ENCODE data around the gene BMPR1A. TPM values are rescaled to one million over a fixed set of nuclear protein-coding genes. Genes with fewer than 3 reads are reported as not detected.
A peak's percentile ranks its signal among the peaks of the same experiment; 100 is the strongest.

The BMPR1A gene
- total RNA-seq, 1 experiment from 2014 or later, result 94.3 TPM

DNA sequence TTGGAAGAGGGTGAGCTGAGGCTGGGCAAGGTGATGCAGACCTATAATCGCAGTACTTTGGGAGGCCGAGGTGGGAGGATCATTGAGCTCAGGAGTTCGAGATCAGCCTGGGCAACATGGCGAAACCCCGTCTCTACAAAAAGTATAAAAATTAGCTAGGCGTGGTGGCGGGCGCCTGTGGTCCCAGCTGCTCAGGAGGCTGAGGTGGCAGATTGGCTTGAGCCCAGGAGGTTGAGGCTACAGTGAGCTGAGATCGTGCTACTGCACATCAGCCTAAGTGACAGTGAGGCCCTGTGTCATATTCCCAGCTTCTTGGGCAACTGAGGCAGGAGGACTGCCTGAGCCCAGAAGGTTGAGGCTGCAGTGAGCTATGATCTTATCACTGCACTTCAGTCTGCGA, 13.6 kb downstream of the BMPR1A start:
- no TSS peak for BruUV-seq (replicated peaks)
- POLR2A ChIA-PET, result interaction anchor here (0.5 to 0.6 kb wide), 2 partner anchors 34 to 62 kb away, joined by 3 to 9 read pairs; no protein-coding TSS in a partner anchor
- no peaks in the 10 kb centered on the region for H3K27me3 ChIP-seq (ENCODE audit: control insufficient read depth, insufficient read depth, low read length)

DNA sequence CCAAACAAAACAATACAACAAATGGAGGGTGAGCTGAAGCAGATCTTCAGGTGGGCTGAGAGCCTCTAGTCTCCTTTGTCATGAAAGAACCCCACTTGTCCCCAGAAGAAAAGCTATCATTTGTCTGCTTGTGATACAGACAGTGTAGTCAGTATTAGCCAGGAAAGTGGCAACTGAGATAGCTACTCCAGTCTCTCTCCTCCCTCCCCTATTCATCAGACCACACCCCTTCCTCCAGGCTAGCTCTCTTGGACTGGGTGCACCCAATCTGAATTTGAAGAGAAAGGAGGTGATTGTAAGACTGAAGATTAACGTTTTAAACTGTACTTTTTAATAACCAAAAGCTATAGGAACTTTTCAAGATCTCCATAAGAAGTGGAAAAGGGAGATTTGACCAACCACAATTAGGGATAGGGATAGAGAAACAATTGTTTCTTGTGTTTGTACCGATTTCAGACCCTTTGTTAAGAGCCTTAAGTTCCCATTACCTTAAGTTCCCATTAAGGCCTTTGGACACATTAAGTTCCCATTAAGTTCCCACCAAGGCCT, 14.1 kb downstream of the BMPR1A start:
- ATAC-seq, result peak; percentile 52; the same call in 1 of the 2 replicates
- no TSS peak for BruUV-seq (replicated peaks)
- CTCF ChIA-PET, result no interaction called here
- H3K27me3 ChIP-seq (ENCODE audit: control insufficient read depth, insufficient read depth, low read length), result no peaks in the 10 kb centered on the region
- H3K4me1 ChIP-seq (ENCODE audit: control insufficient read depth, insufficient read depth, low read length), result peaks cover 19% of the 10 kb centered on the region
- no peak for DNase-seq (ENCODE audit: low read depth, low spot score)
- POLR2A ChIA-PET, result interaction anchor here (0.5 to 0.6 kb wide), 3 partner anchors 33 to 62 kb away, joined by 3 to 9 read pairs (median 3); no protein-coding TSS in a partner anchor
- intact Hi-C loops (cut with micrococcal nuclease; ENCODE audit: unreplicated experiment) (no loop called here), in situ Hi-C loops (cut with HindIII; ENCODE audit: low pct_unique_long_range_greater_than_20kb, low sequenced_read_pairs) (no loop called here)
- H3K4me3 ChIP-seq (ENCODE audit: low read depth in 2 of 2, low read length in 2 of 2), result no peak overlapping the region
- H3K36me3 ChIP-seq (ENCODE audit: control insufficient read depth, insufficient read depth, low read length), result no peaks in the 10 kb centered on the region
- TF ChIP-seq TCF7L2 (IDR thresholded peaks at IDR 0.05; ENCODE audit: low read depth, low read length) (no peak), POLR2AphosphoS5 (IDR thresholded peaks at IDR 0.05; ENCODE audit: low read depth, low read length) (no peak), SIN3A (IDR thresholded peaks at IDR 0.05; ENCODE audit: borderline replicate concordance, insufficient read depth, low read depth, low read length) (no peak)
- TF ChIP-seq, protein P1, sequence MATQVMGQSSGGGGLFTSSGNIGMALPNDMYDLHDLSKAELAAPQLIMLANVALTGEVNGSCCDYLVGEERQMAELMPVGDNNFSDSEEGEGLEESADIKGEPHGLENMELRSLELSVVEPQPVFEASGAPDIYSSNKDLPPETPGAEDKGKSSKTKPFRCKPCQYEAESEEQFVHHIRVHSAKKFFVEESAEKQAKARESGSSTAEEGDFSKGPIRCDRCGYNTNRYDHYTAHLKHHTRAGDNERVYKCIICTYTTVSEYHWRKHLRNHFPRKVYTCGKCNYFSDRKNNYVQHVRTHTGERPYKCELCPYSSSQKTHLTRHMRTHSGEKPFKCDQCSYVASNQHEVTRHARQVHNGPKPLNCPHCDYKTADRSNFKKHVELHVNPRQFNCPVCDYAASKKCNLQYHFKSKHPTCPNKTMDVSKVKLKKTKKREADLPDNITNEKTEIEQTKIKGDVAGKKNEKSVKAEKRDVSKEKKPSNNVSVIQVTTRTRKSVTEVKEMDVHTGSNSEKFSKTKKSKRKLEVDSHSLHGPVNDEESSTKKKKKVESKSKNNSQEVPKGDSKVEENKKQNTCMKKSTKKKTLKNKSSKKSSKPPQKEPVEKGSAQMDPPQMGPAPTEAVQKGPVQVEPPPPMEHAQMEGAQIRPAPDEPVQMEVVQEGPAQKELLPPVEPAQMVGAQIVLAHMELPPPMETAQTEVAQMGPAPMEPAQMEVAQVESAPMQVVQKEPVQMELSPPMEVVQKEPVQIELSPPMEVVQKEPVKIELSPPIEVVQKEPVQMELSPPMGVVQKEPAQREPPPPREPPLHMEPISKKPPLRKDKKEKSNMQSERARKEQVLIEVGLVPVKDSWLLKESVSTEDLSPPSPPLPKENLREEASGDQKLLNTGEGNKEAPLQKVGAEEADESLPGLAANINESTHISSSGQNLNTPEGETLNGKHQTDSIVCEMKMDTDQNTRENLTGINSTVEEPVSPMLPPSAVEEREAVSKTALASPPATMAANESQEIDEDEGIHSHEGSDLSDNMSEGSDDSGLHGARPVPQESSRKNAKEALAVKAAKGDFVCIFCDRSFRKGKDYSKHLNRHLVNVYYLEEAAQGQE (IDR thresholded peaks at IDR 0.05; ENCODE audit: insufficient read depth in 1 of 2, low read depth in 2 of 2, low read length in 1 of 2), result no peak
- TF ChIP-seq, protein P2, sequence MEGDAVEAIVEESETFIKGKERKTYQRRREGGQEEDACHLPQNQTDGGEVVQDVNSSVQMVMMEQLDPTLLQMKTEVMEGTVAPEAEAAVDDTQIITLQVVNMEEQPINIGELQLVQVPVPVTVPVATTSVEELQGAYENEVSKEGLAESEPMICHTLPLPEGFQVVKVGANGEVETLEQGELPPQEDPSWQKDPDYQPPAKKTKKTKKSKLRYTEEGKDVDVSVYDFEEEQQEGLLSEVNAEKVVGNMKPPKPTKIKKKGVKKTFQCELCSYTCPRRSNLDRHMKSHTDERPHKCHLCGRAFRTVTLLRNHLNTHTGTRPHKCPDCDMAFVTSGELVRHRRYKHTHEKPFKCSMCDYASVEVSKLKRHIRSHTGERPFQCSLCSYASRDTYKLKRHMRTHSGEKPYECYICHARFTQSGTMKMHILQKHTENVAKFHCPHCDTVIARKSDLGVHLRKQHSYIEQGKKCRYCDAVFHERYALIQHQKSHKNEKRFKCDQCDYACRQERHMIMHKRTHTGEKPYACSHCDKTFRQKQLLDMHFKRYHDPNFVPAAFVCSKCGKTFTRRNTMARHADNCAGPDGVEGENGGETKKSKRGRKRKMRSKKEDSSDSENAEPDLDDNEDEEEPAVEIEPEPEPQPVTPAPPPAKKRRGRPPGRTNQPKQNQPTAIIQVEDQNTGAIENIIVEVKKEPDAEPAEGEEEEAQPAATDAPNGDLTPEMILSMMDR (IDR thresholded peaks at IDR 0.05), result no peak
- no peaks in the 10 kb centered on the region for H3K9me3 ChIP-seq (ENCODE audit: control insufficient read depth, insufficient read depth, low read depth, low read length)
- no peak overlapping the region for H3K27ac ChIP-seq (ENCODE audit: low read length)

More for the DNA sequence above, 13.6 kb downstream of the BMPR1A start:
- CTCF ChIA-PET, result no interaction called here
- TF ChIP-seq, protein P1 (IDR thresholded peaks at IDR 0.05; ENCODE audit: insufficient read depth in 1 of 2, low read depth in 2 of 2, low read length in 1 of 2), result no peak
- TF ChIP-seq, protein P2 (IDR thresholded peaks at IDR 0.05), result no peak
- H3K9me3 ChIP-seq (ENCODE audit: control insufficient read depth, insufficient read depth, low read depth, low read length), result no peaks in the 10 kb centered on the region
- no peak overlapping the region for H3K4me3 ChIP-seq (ENCODE audit: low read depth in 2 of 2, low read length in 2 of 2)
- in situ Hi-C loops (cut with HindIII; ENCODE audit: low pct_unique_long_range_greater_than_20kb, low sequenced_read_pairs) (no loop called here), intact Hi-C loops (cut with micrococcal nuclease; ENCODE audit: unreplicated experiment) (no loop called here)
- peaks cover 14% of the 10 kb centered on the region for H3K4me1 ChIP-seq (ENCODE audit: control insufficient read depth, insufficient read depth, low read length)
- no peaks in the 10 kb centered on the region for H3K36me3 ChIP-seq (ENCODE audit: control insufficient read depth, insufficient read depth, low read length)
- peak; percentile 20; the same call in 1 of the 2 replicates for ATAC-seq
- no peak for DNase-seq (ENCODE audit: low read depth, low spot score)
- H3K27ac ChIP-seq (ENCODE audit: low read length), result no peak overlapping the region

Measured in Panc1 (cell line).